ENCODE measurements around the gene GPATCH1. TPM values are rescaled to one million over a fixed set of nuclear protein-coding genes. Genes with fewer than 3 reads are reported as not detected.

Gene GPATCH1
- total and polyA plus RNA-seq, 2 of the 8 experiments (the other 6 are each of a cell fraction or from before 2014, with no cell fraction given): 4.3 to 8.2 TPM

GRCh38 chr19:33114312-33114711, 33.3 kb downstream of the GPATCH1 start:
- H2BK5ac ChIP-seq (ENCODE audit: low read depth, low read length): no peak overlapping the region
- no peak overlapping the region for H3K27ac ChIP-seq (ENCODE audit: low read depth, low read length)
- no peak overlapping the region for H2AK5ac ChIP-seq (ENCODE audit: low read depth, low read length)
- 90% methylated on average over 4 of the region's 4 CpGs; no CpG with 5 or more reads in 1 of the 2 experiments for WGBS, 2 experiments (ENCODE audit: extremely low coverage in 1 of 2, insufficient coverage in 1 of 2, insufficient read length in 1 of 2, insufficient replicate concordance in 2 of 2, low coverage in 1 of 2, low lambda C conversion rate in 2 of 2, missing lambda C conversion rate in 1 of 2)
- no peak overlapping the region for H3K4ac ChIP-seq (replicated peaks; ENCODE audit: insufficient read length, low read depth, low read length)
- no peak overlapping the region for H3K9ac ChIP-seq (replicated peaks in 1 of 4; ENCODE audit: extremely low read depth in 1 of 4, low read depth in 3 of 4, low read length in 3 of 4)
- no peak overlapping the region for H3K4me2 ChIP-seq (ENCODE audit: insufficient read depth in 1 of 2, low read depth in 2 of 2, low read length in 2 of 2)
- H3K36me3 ChIP-seq (ENCODE audit: control insufficient read depth in 2 of 4, insufficient read depth in 4 of 4, low read length in 3 of 4): peaks cover 9 to 39% (median 26%) of the 10 kb centered on the region in 4 experiments
- no peaks in the 10 kb centered on the region for H4K20me1 ChIP-seq (replicated peaks in 1 of 2; ENCODE audit: control insufficient read depth in 1 of 2, insufficient read depth in 2 of 2, low read length in 2 of 2)
- no peak for DNase-seq (ENCODE audit: low read depth in 1 of 2, low spot score in 2 of 2)
- H2BK20ac ChIP-seq (ENCODE audit: low read length): no peak overlapping the region
- H3K56ac ChIP-seq (replicated peaks; ENCODE audit: insufficient read length, low read depth, low read length): no peak overlapping the region
- no peak overlapping the region for H2BK12ac ChIP-seq (ENCODE audit: low read depth, low read length)
- peaks cover 2% of the 10 kb centered on the region; the same call in 1 of the 2 replicates for H3K23me2 ChIP-seq (ENCODE audit: low read depth, low read length)
- no peaks in the 10 kb centered on the region for H3K4me1 ChIP-seq (replicated peaks in 1 of 4; ENCODE audit: control insufficient read depth in 3 of 4, insufficient read depth in 4 of 4, low read length in 3 of 4)
- TF ChIP-seq EZH2 (IDR thresholded peaks at IDR 0.05; ENCODE audit: low read depth, low read length, severe bottlenecking): no peak
- no peak for TF ChIP-seq CBX5 (IDR thresholded peaks at IDR 0.05; ENCODE audit: low read depth, low read length)
- no peak for TF ChIP-seq NRF1 (IDR thresholded peaks at IDR 0.05; ENCODE audit: low read depth, low read length)
- no peak for TF ChIP-seq JUND (IDR thresholded peaks at IDR 0.05; ENCODE audit: low read length)
- TF ChIP-seq ASH2L (IDR thresholded peaks at IDR 0.05; ENCODE audit: low read length): no peak
- H3K79me1 ChIP-seq (ENCODE audit: low read depth, low read length): no peaks in the 10 kb centered on the region
- H3K23ac ChIP-seq (ENCODE audit: insufficient read length): no peak overlapping the region
- H3K4me3 ChIP-seq (ENCODE audit: extremely low read depth in 1 of 4, insufficient read depth in 2 of 4, low read depth in 3 of 4, low read length in 4 of 4): no peak overlapping the region
- no peak overlapping the region for H3K14ac ChIP-seq (ENCODE audit: insufficient read length)
- no peaks in the 10 kb centered on the region for H3K9me3 ChIP-seq (ENCODE audit: insufficient read depth in 2 of 2, low read depth in 1 of 2, low read length in 1 of 2)
- H3K27me3 ChIP-seq (replicated peaks in 1 of 4; ENCODE audit: control insufficient read depth in 3 of 4, extremely low read depth in 1 of 4, insufficient read depth in 3 of 4, low read length in 3 of 4): no peaks in the 10 kb centered on the region
- no peak for FAIRE-seq
- H3K18ac ChIP-seq (ENCODE audit: extremely low read depth, low read length): no peak overlapping the region
- no peak overlapping the region for H2BK120ac ChIP-seq (replicated peaks; ENCODE audit: low read depth, low read length)
- no peaks in the 10 kb centered on the region for H3K79me2 ChIP-seq (ENCODE audit: control insufficient read depth in 1 of 2, insufficient read depth in 2 of 2, low read length in 2 of 2)
- H2AFZ ChIP-seq (ENCODE audit: low read length): no peak overlapping the region
- ChIA-PET CTCF (ENCODE audit: partially characterized antibody) (interaction anchor here (0.6 to 1.6 kb wide), 2 partner anchors 138 to 533 kb away, joined by 3 to 11 read pairs; no protein-coding TSS in a partner anchor), POLR2A (ENCODE audit: partially characterized antibody) (no interaction called here)
- H4K8ac ChIP-seq (ENCODE audit: extremely low read depth, insufficient read depth, low read length): no peak overlapping the region
- H4K5ac ChIP-seq (ENCODE audit: insufficient read length, low read depth, low read length): no peak overlapping the region
- H4K91ac ChIP-seq (replicated peaks; ENCODE audit: insufficient read length, low read length): no peak overlapping the region
- H2BK15ac ChIP-seq (ENCODE audit: low read length): no peak overlapping the region
